HepG2 (cell line): ENCODE results near the gene AKT3.

Source experiments
- AFF4 ChIP-seq: sonication (generic); formaldehyde crosslinking; IDR thresholded peaks from 2 replicates; pipeline ENCODE4 v1.4.0; 2020; ENCODE audit warnings: missing genetic modification reagents
- CTCF ChIP-seq: sonication (generic); formaldehyde crosslinking; IDR thresholded peaks from 2 replicates; pipeline ENCODE4 v1.5.0; 2020; ENCODE audit warnings: mild to moderate bottlenecking, missing genetic modification reagents, moderate library complexity
- HCFC1 ChIP-seq: fragments of 150-350 bp; IDR thresholded peaks from 2 replicates; pipeline ENCODE4 v1.6.1; 2014; ENCODE audit warnings: low read depth, low read length
- MTA3 ChIP-seq: sonication (generic); formaldehyde crosslinking; IDR thresholded peaks from 2 replicates; pipeline ENCODE4 v1.4.0; 2020; ENCODE audit warnings: missing genetic modification reagents
- MTERF4 ChIP-seq: sonication (generic); formaldehyde crosslinking; IDR thresholded peaks from 2 replicates; pipeline ENCODE4 v1.8.0; 2023; ENCODE audit warnings: mild to moderate bottlenecking, missing genetic modification reagents
- NFYB ChIP-seq: sonication (generic); formaldehyde crosslinking; IDR thresholded peaks from 2 replicates; pipeline ENCODE4 v1.4.0; 2020; ENCODE audit warnings: missing genetic modification reagents
- POLR2A ChIP-seq, 2 experiments: IDR thresholded peaks; 2 replicates each; pipeline ENCODE4 v1.6.1; 2011; ENCODE audit warnings: low read depth in 2 of 2, low read length in 2 of 2, mild to moderate bottlenecking in 1 of 2, moderate library complexity in 1 of 2; ENCODE audit not compliant: insufficient read depth in 1 of 2
- ZNF274 ChIP-seq: sonication (generic); formaldehyde crosslinking; IDR thresholded peaks from 2 replicates; pipeline ENCODE4 v1.5.1; 2020; ENCODE audit warnings: mild to moderate bottlenecking, missing genetic modification reagents
- TF ChIP-seq, protein P1 (sequence below): sonication (generic); formaldehyde crosslinking; IDR thresholded peaks from 2 replicates; pipeline ENCODE4 v1.4.0; 2020; ENCODE audit warnings: low read depth, missing genetic modification reagents

- TF ChIP-seq HCFC1: no peak
- no peak for TF ChIP-seq NFYB (CRISPR knock-in tag)
- no peak for TF ChIP-seq CTCF (CRISPR knock-in tag)
- TF ChIP-seq ZNF274 (CRISPR knock-in tag): no peak
- TF ChIP-seq, protein P1, sequence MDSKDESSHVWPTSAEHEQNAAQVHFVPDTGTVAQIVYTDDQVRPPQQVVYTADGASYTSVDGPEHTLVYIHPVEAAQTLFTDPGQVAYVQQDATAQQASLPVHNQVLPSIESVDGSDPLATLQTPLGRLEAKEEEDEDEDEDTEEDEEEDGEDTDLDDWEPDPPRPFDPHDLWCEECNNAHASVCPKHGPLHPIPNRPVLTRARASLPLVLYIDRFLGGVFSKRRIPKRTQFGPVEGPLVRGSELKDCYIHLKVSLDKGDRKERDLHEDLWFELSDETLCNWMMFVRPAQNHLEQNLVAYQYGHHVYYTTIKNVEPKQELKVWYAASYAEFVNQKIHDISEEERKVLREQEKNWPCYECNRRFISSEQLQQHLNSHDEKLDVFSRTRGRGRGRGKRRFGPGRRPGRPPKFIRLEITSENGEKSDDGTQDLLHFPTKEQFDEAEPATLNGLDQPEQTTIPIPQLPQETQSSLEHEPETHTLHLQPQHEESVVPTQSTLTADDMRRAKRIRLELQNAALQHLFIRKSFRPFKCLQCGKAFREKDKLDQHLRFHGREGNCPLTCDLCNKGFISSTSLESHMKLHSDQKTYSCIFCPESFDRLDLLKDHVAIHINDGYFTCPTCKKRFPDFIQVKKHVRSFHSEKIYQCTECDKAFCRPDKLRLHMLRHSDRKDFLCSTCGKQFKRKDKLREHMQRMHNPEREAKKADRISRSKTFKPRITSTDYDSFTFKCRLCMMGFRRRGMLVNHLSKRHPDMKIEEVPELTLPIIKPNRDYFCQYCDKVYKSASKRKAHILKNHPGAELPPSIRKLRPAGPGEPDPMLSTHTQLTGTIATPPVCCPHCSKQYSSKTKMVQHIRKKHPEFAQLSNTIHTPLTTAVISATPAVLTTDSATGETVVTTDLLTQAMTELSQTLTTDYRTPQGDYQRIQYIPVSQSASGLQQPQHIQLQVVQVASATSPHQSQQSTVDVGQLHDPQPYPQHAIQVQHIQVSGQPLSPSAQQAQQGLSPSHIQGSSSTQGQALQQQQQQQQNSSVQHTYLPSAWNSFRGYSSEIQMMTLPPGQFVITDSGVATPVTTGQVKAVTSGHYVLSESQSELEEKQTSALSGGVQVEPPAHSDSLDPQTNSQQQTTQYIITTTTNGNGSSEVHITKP (CRISPR knock-in tag): no peak
- no peak for TF ChIP-seq MTA3 (CRISPR knock-in tag)
- no peak for TF ChIP-seq POLR2A (IDR thresholded peaks at IDR 0.05; ENCODE audit: insufficient read depth in 1 of 2, low read depth in 2 of 2, low read length in 2 of 2)
- TF ChIP-seq AFF4 (CRISPR knock-in tag): no peak
- no peak for TF ChIP-seq MTERF4
Measured at GRCh38 chr1:243557866-243558265, 292.2 kb downstream of the AKT3 start.
